Immature natural killer cell (primary cell): ENCODE data around the gene ABCA7. TPM values are rescaled to one million over a fixed set of nuclear protein-coding genes. Genes with fewer than 3 reads are reported as not detected.
A peak's percentile ranks its signal among the peaks of the same experiment; 100 is the strongest.
"Not testable (repeated sequence)": the region's sequence is repeated elsewhere in the genome, so short reads cannot be mapped to it uniquely, and the experiment has no call there.

Experiments
- DNase-seq, 3 donors: peaks; one replicate each; pipeline ENCODE4 v3.0.0; 2022; ENCODE audit warnings: mixed read lengths in 1 of 3
- H3K27ac Mint-ChIP-seq, 6 donors: one replicate each; pipeline ENCODE4 v1.8.0; 2020; ENCODE audit warnings: mixed read lengths in 6 of 6, mild to moderate bottlenecking in 5 of 6, inconsistent platforms in 4 of 6, moderate library complexity in 3 of 6
- H3K27me3 Mint-ChIP-seq, 3 donors: one replicate each; pipeline ENCODE4 v1.8.0; 2020 to 2021; ENCODE audit warnings: low read depth in 3 of 3, mild to moderate bottlenecking in 3 of 3, mixed read lengths in 3 of 3, moderate library complexity in 3 of 3, inconsistent platforms in 1 of 3
- H3K36me3 Mint-ChIP-seq, 3 donors: one replicate each; pipeline ENCODE4 v1.8.0; 2020; ENCODE audit warnings: mixed read lengths in 3 of 3, inconsistent platforms in 2 of 3, mild to moderate bottlenecking in 2 of 3
- H3K4me1 Mint-ChIP-seq, 2 donors: one replicate each; pipeline ENCODE4 v1.8.0; 2020; ENCODE audit warnings: inconsistent platforms in 2 of 2, mild to moderate bottlenecking in 2 of 2, mixed read lengths in 2 of 2, moderate library complexity in 1 of 2
- H3K4me3 Mint-ChIP-seq, 5 donors: one replicate each; pipeline ENCODE4 v1.8.0; 2020; ENCODE audit warnings: mild to moderate bottlenecking in 5 of 5, mixed read lengths in 5 of 5, inconsistent platforms in 3 of 5, moderate library complexity in 3 of 5
- H3K9me3 Mint-ChIP-seq, 6 donors: one replicate each; pipeline ENCODE4 v1.8.0; 2020; ENCODE audit warnings: mild to moderate bottlenecking in 6 of 6, mixed read lengths in 6 of 6, inconsistent platforms in 4 of 6, moderate library complexity in 3 of 6
- polyA plus RNA-seq, 3 donors: library from polyadenylated mRNA; unstranded; fragments of 300-500 nt; fragmentation: Illumina TruSeq; gene quantifications; one replicate each; pipeline ENCODE4 v1.2.3, GENCODE V29; 2021

Gene ABCA7
- polyA plus RNA-seq, 3 donors from 2014 or later, result 4.5 to 13.3 (median 5.2) TPM

DNA sequence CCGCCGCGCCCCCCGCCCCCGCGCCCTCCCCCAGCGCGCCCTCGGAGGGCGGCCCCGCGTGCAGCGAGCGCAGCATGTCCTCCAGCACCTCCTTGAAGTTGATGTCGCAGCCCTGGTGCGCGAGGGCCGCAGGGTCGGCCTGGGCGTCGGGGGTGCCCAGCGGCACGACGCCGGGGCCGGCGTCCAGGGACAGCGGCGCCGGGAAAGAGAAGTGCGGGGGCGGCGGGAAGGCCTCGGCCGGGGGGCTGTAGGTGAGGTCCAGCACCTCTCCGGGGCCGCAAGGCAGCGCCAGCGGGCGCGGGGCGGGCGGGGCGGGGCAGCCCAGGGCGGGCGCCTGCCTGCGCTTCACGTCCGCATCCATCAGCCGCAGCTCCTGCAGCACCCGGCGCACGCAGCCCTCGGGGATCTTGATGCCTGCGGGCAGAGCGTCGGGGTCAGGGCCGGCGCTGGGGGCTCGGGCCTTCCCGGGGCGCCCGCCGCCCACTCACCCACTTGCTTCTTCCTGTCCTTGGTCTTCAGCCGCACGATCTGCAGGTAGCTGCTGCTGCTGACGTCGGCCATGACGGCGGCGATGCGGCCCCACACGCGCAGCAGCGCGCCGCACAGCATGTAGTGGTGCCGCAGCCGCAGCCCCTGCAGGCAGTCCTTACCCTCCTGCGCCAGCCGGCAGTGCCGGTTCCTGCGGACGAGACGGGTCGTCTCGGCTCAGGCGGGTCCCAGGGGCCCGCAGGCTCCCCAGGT is 68.6 kb downstream of the ABCA7 start:
- Mint-ChIP-seq H3K4me3 (no peak overlapping the region), H3K27me3 (peaks cover 6 to 15% (median 15%) of the 10 kb centered on the region in 3 donors), H3K27ac (no peak overlapping the region), H3K4me1 (peaks cover 2 to 9% of the 10 kb centered on the region in 2 donors), H3K9me3 (no peaks in the 10 kb centered on the region), H3K36me3 (no peaks in the 10 kb centered on the region)
- DNase-seq, result no peak

- H3K4me3 Mint-ChIP-seq, result no peak overlapping the region
- H3K36me3 Mint-ChIP-seq, result no peaks in the 10 kb centered on the region
- peaks cover 4 to 12% (median 11%) of the 10 kb centered on the region in 3 donors for H3K27me3 Mint-ChIP-seq
- H3K4me1 Mint-ChIP-seq, result peaks cover 0 to 7% of the 10 kb centered on the region in 2 donors
- no peaks in the 10 kb centered on the region for H3K9me3 Mint-ChIP-seq
- DNase-seq, result no peak
- H3K27ac Mint-ChIP-seq, result no peak overlapping the region
Observed at GRCh38 chr19:1109032-1109551, 69.2 kb downstream of the ABCA7 start.

- Mint-ChIP-seq H3K36me3 (no peaks in the 10 kb centered on the region), H3K4me1 (peaks cover 0 to 6% of the 10 kb centered on the region in 2 donors), H3K27ac (no peak overlapping the region), H3K4me3 (no peak overlapping the region), H3K27me3 (peaks cover 4 to 12% (median 11%) of the 10 kb centered on the region in 3 donors), H3K9me3 (no peaks in the 10 kb centered on the region)
- no peak for DNase-seq
Observed at GRCh38 chr19:1109697-1110671, 70.1 kb downstream of the ABCA7 start.

DNA sequence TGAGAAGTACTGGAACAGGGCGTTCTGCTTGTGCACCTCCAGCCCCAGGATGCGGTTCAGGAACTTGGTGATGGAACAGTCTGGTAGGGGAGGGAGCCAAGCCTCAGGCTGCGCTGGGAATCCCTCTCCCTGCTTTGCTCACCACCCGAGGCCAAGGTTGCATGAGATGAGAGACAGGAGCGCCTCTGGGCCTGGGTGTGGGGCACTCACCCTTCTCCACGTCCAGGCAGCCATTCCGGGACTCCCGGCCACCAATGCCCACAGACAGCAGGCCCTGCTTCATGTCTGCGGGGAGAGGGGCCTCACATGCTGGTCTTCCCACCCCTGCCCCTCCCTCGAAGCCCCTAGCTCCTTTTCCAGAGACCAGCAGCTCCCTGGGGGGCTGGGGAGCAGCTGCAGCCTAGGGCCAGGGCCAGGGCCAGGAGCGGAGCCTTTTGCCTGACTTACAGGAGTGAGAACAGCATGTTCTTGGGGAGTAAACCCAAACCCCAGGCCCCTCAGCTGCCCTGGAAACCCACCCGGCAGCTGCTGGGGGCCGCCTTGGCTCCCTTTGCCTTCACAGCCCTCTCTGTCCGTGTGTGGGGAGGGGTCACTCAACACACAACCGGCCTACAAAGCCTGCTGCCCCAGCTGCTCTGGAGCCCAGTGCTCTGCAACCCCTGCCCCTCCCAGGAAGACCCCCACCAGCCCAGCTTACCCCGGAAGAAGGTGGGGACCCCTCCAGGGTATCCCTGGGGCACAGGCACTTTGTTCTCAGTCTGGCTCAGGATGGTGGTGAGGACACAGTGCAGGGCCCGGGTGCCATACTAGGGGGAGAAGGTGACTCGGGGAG is 71.1 kb downstream of the ABCA7 start:
- no peak overlapping the region for H3K27ac Mint-ChIP-seq
- DNase-seq, result no peak
- H3K4me3 Mint-ChIP-seq, result no peak overlapping the region
- H3K9me3 Mint-ChIP-seq, result no peaks in the 10 kb centered on the region
- peaks cover 0 to under 1% of the 10 kb centered on the region in 2 donors for H3K4me1 Mint-ChIP-seq
- H3K36me3 Mint-ChIP-seq, result no peaks in the 10 kb centered on the region
- H3K27me3 Mint-ChIP-seq, result peaks cover 0 to 9% (median 7%) of the 10 kb centered on the region in 3 donors

GRCh38 chr19:1111641-1112267 is 71.8 kb downstream of the ABCA7 start:
- Mint-ChIP-seq H3K27me3 (peaks cover 0 to 9% (median 4%) of the 10 kb centered on the region in 3 donors), H3K36me3 (no peaks in the 10 kb centered on the region)

DNA sequence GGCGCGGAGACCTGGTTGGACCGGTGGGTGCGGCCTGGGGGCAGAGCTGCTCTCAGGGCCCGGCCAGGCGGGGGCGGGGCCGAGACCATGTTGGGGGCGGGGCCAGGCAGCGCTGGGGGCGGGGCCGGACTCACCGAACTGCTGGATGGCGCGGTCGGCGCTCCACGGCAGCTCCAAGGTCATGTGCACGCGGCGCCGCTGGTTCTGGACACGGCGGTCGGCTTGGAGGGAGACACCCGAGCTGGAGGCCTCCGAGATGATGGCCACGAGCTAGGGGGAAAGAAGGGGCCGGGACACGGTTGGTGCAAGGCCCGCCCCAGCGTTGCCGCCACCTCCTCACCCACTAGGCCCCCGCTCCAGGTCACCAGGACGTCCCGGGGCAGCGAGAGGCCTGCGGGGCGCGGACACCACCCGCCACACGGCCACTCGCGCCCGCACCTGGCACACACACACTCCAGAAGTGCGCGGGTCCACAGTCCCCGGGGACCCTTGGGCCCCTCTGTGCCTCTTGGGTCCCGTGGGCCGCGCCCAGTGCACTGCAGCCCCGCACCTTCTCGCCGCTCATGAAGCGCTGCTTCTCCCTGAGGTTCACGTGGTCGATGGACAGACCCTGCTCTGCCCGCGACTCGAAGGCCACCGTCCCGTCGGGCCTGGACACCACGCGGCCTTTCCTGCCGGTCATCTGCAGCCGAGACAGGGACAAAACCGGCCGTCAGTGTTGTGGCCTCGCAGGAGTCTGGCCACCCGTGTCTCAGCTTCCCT is 72.5 kb downstream of the ABCA7 start:
- Mint-ChIP-seq H3K4me3 (no peak overlapping the region), H3K27me3 (peaks cover 0 to 5% (median 3%) of the 10 kb centered on the region in 3 donors), H3K9me3 (no peaks in the 10 kb centered on the region), H3K36me3 (no peaks in the 10 kb centered on the region), H3K27ac (no peak overlapping the region), H3K4me1 (no peaks in the 10 kb centered on the region)
- no peak for DNase-seq

More at GRCh38 chr19:1111641-1112267, 71.8 kb downstream of the ABCA7 start:
- H3K4me1 Mint-ChIP-seq, result no peaks in the 10 kb centered on the region
- H3K27ac Mint-ChIP-seq, result no peak overlapping the region
- H3K9me3 Mint-ChIP-seq, result no peaks in the 10 kb centered on the region
- DNase-seq, result no peak
- no peak overlapping the region for H3K4me3 Mint-ChIP-seq

GRCh38 chr19:1113030-1113985 is 73.4 kb downstream of the ABCA7 start:
- DNase-seq, result peak; percentile 87 to 90 (median 88)
- Mint-ChIP-seq H3K27me3 (peaks cover 0 to 9% (median 3%) of the 10 kb centered on the region in 3 donors), H3K27ac (peak overlapping the region in 3 of 6 donors; percentile 10 to 34 (median 12)), H3K36me3 (peaks cover 0 to under 1% (median 0%) of the 10 kb centered on the region in 3 donors), H3K4me3 (no peak overlapping the region), H3K4me1 (no peaks in the 10 kb centered on the region), H3K9me3 (no peaks in the 10 kb centered on the region)

- H3K9me3 Mint-ChIP-seq, result no peaks in the 10 kb centered on the region
- peaks cover 0 to 8% (median 3%) of the 10 kb centered on the region in 3 donors for H3K27me3 Mint-ChIP-seq
- H3K4me3 Mint-ChIP-seq, result no peak overlapping the region
- no peaks in the 10 kb centered on the region for H3K4me1 Mint-ChIP-seq
- DNase-seq, result no peak
- H3K36me3 Mint-ChIP-seq, result peaks cover 0 to 5% (median 0%) of the 10 kb centered on the region in 3 donors
- H3K27ac Mint-ChIP-seq, result peak overlapping the region in 1 of 6 donors; percentile 11
Observed at GRCh38 chr19:1113986-1114483, 74.1 kb downstream of the ABCA7 start.

GRCh38 chr19:1114728-1115127 is 74.8 kb downstream of the ABCA7 start:
- not testable (repeated sequence) for H3K4me3 Mint-ChIP-seq, H3K4me1 Mint-ChIP-seq, H3K27ac Mint-ChIP-seq, DNase-seq, H3K27me3 Mint-ChIP-seq, H3K36me3 Mint-ChIP-seq, H3K9me3 Mint-ChIP-seq
